Measurements from ENCODE around the gene FER.
"Not testable (repeated sequence)": the region's sequence is repeated elsewhere in the genome, so short reads cannot be mapped to it uniquely, and the experiment has no call there.

FER gene

GRCh38 chr5:108801776-108802175 lies 54.1 kb downstream of the FER start:
- DNase-seq = no peak

- DNase-seq = no peak
Observed at GRCh38 chr5:108810717-108811116, 63.0 kb downstream of the FER start.

GRCh38 chr5:108813673-108814072 lies 66.0 kb downstream of the FER start:
- DNase-seq = no peak

- DNase-seq = no peak
Observed at GRCh38 chr5:108814551-108814950, 66.9 kb downstream of the FER start.

- no peak for DNase-seq
Observed at GRCh38 chr5:108818613-108819272, 71.0 kb downstream of the FER start.

GRCh38 chr5:108820983-108821382 lies 73.3 kb downstream of the FER start:
- DNase-seq = no peak

- no peak for DNase-seq
Observed at GRCh38 chr5:108822211-108822947, 74.7 kb downstream of the FER start.

- DNase-seq = no peak
Observed at GRCh38 chr5:108827131-108827530, 79.4 kb downstream of the FER start.

GRCh38 chr5:108830705-108831276 lies 83.1 kb downstream of the FER start:
- no peak for DNase-seq

GRCh38 chr5:108836492-108836891 lies 88.8 kb downstream of the FER start:
- DNase-seq = no peak

- DNase-seq = not testable (repeated sequence)
Observed at GRCh38 chr5:108842260-108842941, 94.7 kb downstream of the FER start.

- DNase-seq = not testable (repeated sequence)
Observed at GRCh38 chr5:108851129-108851528, 103.4 kb downstream of the FER start.

- no peak for DNase-seq
Observed at GRCh38 chr5:108857905-108858304, 110.2 kb downstream of the FER start.

- DNase-seq = no peak
Observed at GRCh38 chr5:108858959-108859358, 111.3 kb downstream of the FER start.

- DNase-seq = no peak
Observed at GRCh38 chr5:108862211-108862610, 114.5 kb downstream of the FER start.

GRCh38 chr5:108866097-108866496 lies 118.4 kb downstream of the FER start:
- not testable (repeated sequence) for DNase-seq

- no peak for DNase-seq
Observed at GRCh38 chr5:108867656-108868055, 120.0 kb downstream of the FER start.

- no peak for DNase-seq
Observed at GRCh38 chr5:108869066-108869465, 121.4 kb downstream of the FER start.

GRCh38 chr5:108876451-108876850 lies 128.8 kb downstream of the FER start:
- no peak for DNase-seq

GRCh38 chr5:108878756-108879155 lies 131.1 kb downstream of the FER start:
- no peak for DNase-seq

- DNase-seq = no peak
Observed at GRCh38 chr5:108881133-108881532, 133.4 kb downstream of the FER start.

- DNase-seq = no peak
Observed at GRCh38 chr5:108884736-108885135, 137.0 kb downstream of the FER start.

GRCh38 chr5:108898257-108898656 lies 150.6 kb downstream of the FER start:
- DNase-seq = no peak

GRCh38 chr5:108898707-108899106 lies 151.0 kb downstream of the FER start:
- no peak for DNase-seq
